ENCODE results near the gene TDRD7. TPM values are rescaled to one million over a fixed set of nuclear protein-coding genes. Genes with fewer than 3 reads are reported as not detected.

The TDRD7 gene
- total and polyA plus RNA-seq, 2 of the 13 experiments (the other 11 are each of a cell fraction or from before 2014, with no cell fraction given) = 9.8 to 15.5 TPM

- no peak for TF ChIP-seq SMARCE1 (IDR thresholded peaks at IDR 0.05; ENCODE audit: borderline replicate concordance)
- TF ChIP-seq ZUFSP (CRISPR knock-in tag; IDR thresholded peaks at IDR 0.05; ENCODE audit: borderline replicate concordance) = no peak
- TF ChIP-seq PHF5A (CRISPR knock-in tag; IDR thresholded peaks at IDR 0.05; ENCODE audit: low read depth, unreplicated experiment) = no peak
- peak; percentile 74; the same call in 1 of the 2 replicates for TF ChIP-seq REPIN1 (CRISPR knock-in tag; IDR thresholded peaks at IDR 0.05; ENCODE audit: borderline replicate concordance, low read depth)
- no peak for TF ChIP-seq ETS1 (CRISPR knock-in tag; IDR thresholded peaks at IDR 0.05)
- no peak for TF ChIP-seq TEAD2 (CRISPR knock-in tag; IDR thresholded peaks at IDR 0.05)
- 0 out of 2 replicates have a peak, but pooled peaks have one; percentile 38 for TF ChIP-seq GPN1 (CRISPR knock-in tag; IDR thresholded peaks at IDR 0.05; ENCODE audit: borderline replicate concordance)
- no peak for TF ChIP-seq ZNF3 (CRISPR knock-in tag; IDR thresholded peaks at IDR 0.05)
- no peak for TF ChIP-seq FUBP1 (CRISPR knock-in tag; IDR thresholded peaks at IDR 0.05; ENCODE audit: borderline replicate concordance)
- peak; percentile 40; the same call in 1 of the 2 replicates for TF ChIP-seq ZNF12 (CRISPR knock-in tag; IDR thresholded peaks at IDR 0.05)
- TF ChIP-seq DNMT1 (CRISPR knock-in tag; IDR thresholded peaks at IDR 0.05) = 0 out of 2 replicates have a peak, but pooled peaks have one; percentile 31
- no peak for TF ChIP-seq ARID2 (CRISPR knock-in tag; IDR thresholded peaks at IDR 0.05; ENCODE audit: borderline replicate concordance)
- TF ChIP-seq ATF7-NPFF (CRISPR knock-in tag; IDR thresholded peaks at IDR 0.05; ENCODE audit: low read depth) = peak; percentile 54; the same call in 1 of the 2 replicates
- no peak for TF ChIP-seq TSC22D2 (CRISPR knock-in tag; IDR thresholded peaks at IDR 0.05; ENCODE audit: borderline replicate concordance)
- TF ChIP-seq THAP9 (CRISPR knock-in tag; IDR thresholded peaks at IDR 0.05; ENCODE audit: borderline replicate concordance) = no peak
- TF ChIP-seq CREBL2 (CRISPR knock-in tag; IDR thresholded peaks at IDR 0.05; ENCODE audit: borderline replicate concordance) = no peak
- no peak for TF ChIP-seq ZNF207 (IDR thresholded peaks at IDR 0.05; ENCODE audit: borderline replicate concordance)
- TF ChIP-seq HINFP (CRISPR knock-in tag; IDR thresholded peaks at IDR 0.05; ENCODE audit: low read depth) = 0 out of 2 replicates have a peak, but pooled peaks have one; percentile 56
- no peak for TF ChIP-seq ZNF644 (CRISPR knock-in tag; IDR thresholded peaks at IDR 0.05; ENCODE audit: low read depth)
Measured at GRCh38 chr9:97411789-97412625, at the start of gene TDRD7 (continued).

Measured in HepG2 (cell line).